Measurements from ENCODE around the gene LTBR.
"Not testable (repeated sequence)": the region's sequence is repeated elsewhere in the genome, so short reads cannot be mapped to it uniquely, and the experiment has no call there.

The LTBR gene

DNA sequence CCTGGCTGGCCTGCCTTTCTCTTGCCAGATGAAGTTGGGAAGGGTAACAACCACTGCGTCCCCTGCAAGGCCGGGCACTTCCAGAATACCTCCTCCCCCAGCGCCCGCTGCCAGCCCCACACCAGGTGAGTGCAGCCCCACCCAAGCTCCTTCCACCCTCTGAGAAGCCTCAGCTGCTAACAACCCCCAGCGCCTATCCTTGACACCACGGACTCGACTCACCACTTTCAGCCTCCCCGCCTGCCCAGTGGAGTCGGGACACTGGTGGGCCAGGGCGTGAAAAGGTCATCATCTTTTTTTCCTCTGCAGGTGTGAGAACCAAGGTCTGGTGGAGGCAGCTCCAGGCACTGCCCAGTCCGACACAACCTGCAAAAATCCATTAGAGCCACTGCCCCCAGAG is 2.1 kb downstream of the LTBR start:
- DNase-seq: no peak

DNA sequence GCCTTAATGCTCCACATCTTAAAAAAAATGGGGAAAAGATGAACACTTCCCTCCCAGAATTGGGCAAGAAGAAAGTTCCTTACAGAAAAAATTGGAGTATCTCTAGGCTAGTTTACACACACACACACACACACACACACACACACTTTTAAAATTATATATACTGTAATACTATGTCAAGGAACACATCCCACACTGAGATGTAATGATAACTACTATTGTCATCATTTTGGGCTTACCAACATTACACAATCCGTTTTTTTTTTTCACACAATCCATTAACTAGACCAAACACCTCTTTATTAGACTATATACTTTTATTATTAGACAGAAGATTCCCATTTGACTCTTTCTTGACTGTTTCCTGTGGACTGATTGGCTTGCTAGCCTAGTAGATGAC is 2.5 kb downstream of the LTBR start:
- no peak for DNase-seq

DNA sequence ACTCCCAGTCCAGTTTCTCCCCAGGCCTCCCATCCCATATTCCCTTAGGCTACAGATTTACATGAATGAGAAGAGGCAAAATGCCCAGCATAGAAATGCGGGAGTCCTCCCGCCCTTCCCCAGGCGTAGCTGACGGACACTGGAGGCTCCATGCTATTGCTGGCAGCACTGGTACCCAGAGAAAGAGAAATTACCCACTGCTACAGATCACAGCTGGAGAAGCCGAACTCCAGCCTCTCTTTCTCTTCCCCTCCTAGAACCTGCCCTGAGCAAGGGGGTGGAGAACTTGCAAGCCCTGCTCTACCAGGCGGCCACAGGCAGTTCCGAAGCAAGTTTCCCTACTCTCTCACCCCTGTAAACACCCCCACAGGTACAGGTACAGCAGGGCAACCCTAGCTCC is 3.6 kb downstream of the LTBR start:
- DNase-seq: no peak

DNA sequence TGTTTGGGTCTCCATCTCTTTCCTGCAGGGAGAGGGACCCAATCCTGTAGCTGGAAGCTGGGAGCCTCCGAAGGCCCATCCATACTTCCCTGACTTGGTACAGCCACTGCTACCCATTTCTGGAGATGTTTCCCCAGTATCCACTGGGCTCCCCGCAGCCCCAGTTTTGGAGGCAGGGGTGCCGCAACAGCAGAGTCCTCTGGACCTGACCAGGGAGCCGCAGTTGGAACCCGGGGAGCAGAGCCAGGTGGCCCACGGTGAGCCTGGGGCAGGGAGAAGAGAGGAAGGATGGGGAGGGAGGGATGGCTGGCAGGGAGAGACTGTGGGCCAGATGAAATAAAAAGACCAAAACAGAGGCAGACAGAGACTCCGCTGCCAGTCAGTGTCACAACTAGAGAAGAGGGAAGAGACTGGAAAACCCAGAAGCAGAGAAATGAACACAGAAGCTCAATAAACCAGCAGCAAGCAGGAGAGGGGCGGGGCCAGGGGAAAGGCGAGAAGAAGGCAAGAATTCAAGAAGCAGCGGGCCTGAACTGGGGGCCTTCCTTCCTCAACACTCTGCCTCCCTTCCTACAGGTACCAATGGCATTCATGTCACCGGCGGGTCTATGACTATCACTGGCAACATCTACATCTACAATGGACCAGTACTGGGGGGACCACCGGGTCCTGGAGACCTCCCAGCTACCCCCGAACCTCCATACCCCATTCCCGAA is 6.3 kb downstream of the LTBR start:
- DNase-seq: no peak

DNA sequence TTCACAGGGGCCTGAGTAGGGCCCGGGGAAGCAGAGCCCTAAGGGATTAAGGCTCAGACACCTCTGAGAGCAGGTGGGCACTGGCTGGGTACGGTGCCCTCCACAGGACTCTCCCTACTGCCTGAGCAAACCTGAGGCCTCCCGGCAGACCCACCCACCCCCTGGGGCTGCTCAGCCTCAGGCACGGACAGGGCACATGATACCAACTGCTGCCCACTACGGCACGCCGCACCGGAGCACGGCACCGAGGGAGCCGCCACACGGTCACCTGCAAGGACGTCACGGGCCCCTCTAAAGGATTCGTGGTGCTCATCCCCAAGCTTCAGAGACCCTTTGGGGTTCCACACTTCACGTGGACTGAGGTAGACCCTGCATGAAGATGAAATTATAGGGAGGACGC is 7.1 kb downstream of the LTBR start:
- DNase-seq: no peak

DNA sequence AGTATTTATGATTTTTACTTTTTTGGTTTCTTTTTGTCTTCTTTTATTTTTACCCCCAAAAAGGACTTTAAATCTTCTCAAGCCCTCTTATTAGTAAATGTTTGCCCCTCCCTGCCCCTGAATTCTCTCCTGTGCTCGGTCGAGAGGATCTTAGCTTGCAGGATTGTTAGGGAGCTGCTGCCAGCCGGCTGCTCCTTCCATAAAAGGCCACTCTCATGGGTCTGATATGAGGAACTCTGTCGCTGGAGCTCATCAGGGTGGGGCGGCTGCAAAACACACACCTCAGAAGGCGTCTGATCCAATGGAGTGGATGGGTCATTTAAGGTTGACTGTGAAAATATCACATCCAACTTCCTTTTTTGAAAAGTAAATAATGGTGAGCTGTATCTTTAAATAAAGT is 8.5 kb downstream of the LTBR start:
- DNase-seq: no peak

DNA sequence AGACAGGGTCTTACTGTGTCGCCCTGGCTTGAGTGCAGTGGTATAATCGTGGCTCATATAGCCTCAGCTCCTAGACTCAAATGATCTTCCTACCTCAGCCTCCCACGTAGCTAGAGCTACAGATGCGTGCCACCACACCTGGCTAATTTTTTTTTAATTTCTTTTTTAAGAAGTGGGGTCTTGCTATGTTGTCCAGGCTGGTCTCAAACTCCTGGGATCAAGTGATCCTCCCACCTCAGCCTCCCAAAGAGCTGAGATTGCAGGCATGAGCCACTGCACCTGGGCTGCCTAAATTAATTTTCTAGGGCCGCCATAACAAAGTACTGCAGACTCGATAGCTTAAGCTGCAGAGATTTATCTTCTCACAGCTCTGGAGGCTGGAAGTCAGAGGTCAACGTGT is 9.1 kb downstream of the LTBR start:
- DNase-seq: no peak

DNA sequence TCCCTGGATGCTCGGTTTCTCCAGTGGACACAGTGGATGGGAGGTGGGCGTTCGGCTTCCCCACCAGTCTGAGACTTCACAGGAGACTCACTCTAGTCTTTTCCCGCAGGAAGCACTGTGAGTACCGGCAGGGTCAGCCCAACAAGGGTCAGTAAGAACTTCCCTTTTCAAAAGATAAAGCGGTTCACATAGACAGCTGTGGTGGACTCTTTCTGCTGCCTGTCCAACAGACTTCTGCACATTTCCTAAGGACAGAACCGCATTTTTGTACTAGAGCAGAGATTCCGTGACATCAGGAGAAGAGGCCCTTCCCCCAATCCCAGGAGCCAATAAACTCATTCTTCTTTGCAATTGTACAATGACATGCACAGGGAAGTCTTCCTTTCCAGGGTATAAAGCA is 10.4 kb downstream of the LTBR start:
- DNase-seq: no peak

DNA sequence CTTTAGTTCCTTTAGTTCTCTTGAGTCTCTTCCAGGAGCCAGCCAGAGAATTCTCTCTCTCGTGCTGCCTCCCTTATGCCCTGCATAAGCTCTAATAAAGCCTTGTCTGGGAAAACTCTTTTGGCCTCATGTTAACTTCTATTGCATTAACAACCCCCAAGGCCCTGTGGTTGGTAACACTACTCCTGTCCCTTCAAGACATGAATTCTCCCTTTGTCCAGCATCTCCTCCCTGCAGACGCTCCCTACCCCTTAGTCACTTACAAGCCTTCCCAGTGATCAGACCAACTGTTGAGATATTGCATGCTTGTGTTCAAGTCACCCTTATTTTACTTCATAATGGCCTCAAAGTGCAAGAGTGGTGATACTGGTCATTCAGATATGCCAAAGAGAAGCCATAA is 12.1 kb downstream of the LTBR start:
- no peak for DNase-seq

DNA sequence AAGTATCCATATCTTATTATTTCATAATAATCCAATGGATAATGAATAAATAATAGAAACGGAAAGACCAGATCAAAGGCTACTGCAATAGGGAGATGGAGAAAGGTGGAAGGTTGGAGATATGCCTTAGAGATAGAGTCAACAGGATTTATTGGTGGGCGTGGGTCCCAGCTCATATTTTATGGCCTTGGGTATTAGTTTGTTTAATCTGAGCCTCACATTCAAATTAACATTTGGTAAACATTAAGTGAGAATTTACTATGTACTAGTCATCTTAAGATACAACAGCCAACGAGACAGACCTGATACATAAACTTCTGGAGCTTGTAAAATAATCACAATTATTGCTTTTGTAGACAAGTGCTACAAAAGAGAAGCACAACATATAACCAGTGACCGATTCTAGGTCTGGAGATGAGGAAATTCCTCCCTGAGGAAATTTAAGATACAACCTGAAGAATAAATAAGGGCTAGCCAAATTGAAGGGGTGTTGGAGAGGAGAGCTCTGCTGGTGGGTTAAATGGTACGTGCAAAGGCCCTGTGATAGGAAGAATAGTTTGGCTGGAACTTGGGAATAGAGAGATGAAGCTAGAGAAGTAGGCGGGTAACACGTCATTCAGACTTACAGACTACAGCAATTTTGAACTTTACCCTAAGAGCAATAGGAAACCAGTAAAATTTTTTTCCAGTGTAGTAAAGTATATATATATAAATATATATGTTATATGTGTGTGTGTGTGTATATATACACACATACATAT is 16.1 kb downstream of the LTBR start:
- no peak for DNase-seq

DNA sequence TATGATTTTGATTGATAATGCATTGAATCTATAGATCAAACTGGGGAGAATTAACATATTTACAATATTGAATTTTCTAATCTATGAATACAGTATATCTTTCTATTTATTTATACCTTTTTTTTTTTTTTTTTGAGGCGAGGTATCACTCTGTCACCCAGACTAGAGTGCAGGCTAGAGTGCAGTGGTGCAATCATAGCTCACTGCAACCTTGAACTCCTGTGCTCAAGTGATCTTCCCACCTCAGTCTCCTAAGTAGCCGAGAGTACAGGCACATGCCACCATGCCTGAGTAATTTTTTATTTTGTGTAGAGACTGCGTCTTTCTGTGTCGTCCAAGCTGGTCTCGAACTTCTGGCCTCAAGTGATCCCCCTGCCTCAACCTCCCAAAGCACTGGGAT is 20.4 kb downstream of the LTBR start:
- no peak for DNase-seq

DNA sequence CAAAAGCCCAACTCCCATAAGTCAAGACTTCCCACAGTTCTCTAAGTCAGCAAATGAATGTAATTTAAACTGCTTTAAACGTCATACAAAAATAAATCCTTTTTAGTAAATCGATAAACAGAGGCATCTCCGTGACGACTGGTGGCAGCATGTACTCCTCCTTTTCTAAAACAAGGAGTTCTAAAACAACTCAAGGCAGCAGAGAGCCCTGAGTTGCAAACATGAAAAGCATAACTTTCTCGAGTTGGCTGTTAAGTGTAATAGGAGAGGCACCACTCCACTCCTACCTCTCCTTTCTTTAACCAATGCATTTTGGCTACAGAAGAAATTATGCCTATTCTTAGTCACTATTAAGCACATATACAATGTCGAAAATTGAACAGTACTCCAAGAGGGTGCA is 22.0 kb downstream of the LTBR start:
- DNase-seq: no peak

DNA sequence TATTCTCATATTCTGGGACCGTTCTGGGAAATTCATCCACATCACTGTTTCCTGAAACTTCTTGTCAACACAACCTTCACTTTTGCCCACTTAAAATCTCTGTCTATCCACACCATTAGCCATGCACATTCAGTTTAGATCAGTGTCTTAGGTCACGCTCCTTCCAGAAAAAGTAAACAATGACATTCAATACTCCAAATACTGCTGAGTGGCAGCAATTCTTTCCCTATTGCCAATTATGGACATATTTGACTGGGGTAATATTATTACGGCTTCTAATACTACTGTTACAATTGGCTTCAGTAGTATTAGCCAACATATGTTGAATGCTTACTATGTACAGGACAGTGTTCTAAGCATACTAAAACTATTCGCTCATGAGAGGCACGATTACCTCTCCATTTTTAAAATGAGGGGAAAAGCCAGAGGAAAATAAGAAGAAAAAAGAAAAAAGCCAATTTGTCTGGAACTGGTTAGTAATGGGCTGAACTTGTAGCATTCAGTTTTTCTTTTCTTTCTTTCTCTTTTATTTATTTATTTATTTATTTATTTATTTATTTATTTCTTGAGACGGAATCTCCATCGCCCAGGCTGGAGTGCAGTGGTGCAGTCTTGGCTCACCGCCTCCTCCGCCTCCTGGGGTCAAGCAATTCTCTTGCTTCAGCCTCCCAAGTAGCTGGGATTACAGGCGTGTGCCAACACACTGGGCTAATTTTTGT is 23.4 kb downstream of the LTBR start:
- DNase-seq: no peak

DNA sequence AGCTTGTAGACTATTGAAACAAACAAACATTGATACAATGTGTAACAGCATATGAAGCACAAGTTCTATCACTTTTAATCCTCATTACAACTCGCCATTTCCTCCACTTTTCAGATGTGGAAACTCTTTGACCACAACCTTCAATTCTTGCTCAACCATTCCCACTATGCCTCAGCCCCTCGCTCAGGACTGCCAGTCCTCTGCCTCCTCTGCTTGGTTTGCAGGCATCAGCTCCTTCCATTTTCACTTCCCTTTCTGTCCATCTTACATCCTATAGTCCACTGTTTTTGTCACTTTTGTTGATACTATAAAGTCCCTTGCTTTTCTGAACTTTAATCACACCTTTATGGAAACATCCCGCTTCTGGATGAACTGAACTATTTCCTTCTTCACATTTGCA is 32.6 kb downstream of the LTBR start:
- DNase-seq: no peak

DNA sequence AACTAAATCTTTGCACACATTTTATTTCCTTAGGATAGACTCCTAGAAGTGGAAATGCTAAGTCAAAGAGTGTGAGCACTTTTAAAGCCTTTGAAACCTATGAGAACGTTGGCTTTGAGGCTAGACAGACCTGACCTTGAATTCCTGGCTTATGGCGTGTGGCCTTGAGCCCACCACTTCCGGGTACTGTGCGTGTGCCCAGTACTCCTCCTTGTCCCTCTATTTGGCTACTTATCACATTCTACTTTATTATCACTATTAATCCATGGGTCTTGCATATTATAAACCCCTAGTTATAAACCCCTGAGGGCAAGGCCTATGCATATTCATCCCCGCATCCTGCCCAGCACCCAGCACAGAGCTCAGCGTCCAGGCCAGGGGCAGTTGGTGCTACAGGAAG is 34.8 kb downstream of the LTBR start:
- no peak for DNase-seq

DNA sequence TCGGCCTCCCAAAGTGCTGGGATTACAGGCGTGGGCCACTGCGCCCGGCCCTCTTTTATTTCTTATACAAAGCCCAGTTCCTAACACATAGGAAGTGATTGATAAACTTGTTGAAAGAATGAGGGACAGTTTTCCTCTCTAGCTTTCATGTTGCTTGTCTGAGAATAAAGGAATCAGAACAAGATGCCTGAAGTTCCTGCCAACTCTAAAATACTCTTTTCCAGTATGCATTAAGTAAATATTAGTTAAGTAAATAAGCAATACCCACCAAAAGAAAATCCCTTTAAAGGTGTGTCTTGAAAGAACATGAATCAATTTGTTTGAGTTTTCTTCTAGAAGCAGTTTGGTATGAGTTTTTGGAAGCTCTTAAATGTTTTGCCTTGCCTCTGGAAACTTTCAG is 36.4 kb downstream of the LTBR start:
- no peak for DNase-seq

DNA sequence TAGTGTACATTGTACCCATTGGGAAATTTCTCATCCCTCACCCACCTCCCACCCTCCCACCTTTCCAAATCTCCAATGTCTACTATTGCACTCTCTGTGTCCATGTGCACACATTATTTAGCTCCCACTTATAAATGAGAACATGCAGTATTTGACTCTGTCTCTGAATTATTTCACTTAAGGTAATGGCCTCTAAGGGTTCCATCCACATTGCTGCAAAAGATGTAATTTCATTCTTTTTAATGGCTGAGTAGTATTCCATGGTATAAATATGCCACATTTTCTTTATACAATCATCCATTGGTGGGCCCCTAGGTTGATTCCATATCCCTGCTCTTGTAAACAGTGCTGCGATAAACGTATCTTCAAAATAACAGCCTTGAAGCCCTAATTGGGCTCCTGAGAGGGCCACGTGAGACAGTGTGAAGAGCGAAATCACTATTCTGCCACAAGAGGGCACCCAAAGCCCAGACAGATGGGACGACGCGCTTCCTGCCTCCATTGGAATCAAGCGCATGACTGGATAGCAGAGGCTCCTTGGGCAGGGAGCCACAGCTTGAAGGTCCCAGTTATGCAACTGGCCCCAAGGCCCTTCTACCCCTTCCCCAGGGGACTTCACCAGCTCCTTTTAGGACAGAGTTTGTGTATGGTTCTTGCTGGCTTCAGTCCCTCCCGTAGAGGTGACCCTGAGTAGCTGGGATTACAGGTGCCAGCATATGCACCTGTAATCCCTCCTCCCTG is 39.5 kb downstream of the LTBR start:
- peak; percentile 64 to 70 for DNase-seq

DNA sequence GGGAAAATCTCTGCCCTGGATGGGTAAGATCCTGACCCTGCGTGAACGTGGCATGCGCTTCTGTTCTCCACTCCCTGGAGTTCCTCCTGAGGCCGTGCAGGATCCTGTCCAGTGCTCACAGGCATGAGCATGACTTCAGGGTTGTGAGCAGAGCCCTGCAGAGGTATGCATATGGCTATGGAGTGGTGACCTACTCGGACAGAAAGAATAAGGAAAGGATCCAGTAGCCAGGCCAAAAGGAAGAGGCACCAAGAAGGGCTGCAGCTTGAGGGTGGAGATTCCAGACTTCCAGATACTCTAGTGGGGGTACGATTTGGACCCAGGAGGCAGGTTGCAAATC is 40.0 kb downstream of the LTBR start:
- DNase-seq: no peak

DNA sequence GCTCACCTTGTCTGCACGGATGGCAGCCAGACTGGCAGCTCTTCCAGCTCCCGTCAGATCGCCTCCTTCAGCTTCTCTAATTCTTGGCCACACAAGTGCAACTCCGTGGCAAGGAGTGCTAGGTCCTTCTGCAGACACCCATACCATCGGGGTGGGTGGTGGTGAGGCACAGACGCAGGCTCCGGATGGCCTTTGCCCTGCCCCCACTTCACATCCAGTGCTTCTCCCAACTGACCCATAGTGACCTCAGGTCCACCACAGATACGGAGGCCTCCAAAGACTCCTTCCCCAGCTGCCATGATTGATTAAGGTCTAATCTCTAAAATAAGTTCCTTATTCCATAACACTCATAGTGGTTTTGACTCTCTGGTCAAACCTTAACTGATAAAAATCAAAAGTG is 40.9 kb downstream of the LTBR start:
- no peak for DNase-seq

DNA sequence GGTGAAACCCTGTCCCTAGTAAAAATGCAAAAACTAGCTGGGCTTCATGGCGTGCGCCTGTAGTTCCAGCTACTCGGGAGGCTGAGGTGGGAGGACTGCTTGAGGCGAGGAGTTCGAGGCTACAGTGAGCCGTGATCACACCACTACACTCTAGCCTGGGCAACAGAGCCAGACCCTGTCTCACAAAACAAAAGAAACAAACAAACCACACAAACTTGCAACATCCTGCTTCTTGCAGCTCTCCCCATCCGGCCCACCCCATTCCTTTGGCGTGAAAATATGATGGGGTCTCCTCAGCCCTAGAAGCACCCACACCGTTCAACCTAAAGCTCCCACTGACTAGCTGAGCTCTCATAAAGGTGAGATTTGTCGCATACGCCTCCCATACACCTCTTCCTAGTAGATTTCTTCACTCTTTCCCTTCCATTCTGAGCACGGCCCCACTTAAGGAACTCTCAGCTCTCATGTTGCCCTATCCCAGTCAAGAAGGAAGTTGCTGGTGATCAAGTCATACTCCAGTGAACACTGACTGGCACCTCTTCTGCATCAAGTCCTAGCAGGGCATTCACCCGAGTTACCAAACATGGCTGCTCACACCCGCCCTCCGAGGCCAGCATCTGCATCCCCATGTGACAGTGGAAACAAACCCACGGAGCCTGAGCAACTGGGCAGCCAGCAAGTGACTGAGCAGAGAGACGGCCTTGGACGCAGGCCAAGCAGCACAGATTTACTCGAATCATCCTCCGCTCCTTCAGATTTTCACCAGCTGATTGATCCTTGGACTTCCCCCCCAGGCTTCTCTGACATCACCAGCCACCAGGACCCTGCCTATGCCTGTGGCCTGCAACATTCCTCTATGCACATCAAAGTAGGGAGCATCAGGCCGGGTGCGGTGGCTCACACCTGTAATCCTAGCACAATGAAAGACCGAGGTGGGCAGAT is 41.9 kb downstream of the LTBR start:
- no peak for DNase-seq

DNA sequence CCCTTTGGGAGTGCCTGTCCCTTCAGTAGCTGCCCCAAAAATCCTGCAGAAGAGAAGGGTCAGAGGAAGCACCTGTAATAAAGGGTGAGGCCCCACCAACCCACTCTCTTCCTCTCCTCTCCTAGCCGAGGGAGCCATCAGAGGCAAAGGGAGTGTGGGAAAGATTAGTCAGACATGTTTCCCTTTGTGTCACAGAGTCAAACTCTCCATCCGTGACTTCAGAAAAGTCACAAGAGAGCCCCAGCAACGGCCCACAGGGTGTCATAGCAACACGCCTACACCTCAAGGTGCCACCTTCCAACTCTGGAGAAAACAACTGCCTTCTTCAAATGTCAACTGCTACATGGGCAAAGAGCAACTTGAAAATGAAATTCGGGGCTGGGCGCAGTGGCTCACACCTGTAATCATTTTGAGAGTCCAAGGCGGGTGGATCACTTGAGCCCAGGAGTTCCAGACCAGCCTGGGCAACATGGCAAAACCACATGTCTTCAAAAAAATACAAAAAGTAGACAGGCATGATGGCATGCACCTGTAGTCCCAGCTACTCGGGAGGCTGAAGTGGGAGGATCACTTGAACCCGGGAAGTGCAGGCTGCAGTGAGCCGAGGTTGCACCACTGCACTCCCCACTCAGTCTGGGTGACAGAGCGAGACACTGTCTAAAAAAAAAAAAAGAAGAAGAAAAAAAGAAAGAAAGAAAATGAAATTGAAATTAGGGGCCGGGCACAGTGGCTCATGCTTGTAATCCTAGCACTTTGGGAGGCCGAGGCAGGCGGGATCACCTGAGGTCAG is 43.1 kb downstream of the LTBR start:
- peak; percentile 91 to 94 for DNase-seq

DNA sequence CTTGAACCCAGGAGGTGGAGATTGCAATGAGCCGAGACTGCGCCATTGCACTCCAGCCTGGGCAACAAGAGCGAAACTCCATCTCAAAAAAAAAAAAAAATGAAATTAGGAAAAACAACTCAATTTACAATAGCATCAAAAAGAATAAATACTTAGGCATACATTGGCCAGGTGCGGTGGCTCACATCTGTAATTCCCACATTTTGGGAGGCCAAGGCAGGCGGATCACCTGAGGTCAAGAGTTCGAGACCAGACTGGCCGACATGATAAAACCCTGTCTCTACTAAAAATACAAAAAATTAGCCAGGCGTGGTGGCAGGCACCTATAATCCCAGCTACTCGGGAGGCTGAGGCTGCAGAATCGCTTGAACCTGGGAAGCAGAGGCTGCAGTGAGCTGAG is 43.8 kb downstream of the LTBR start:
- DNase-seq: not testable (repeated sequence)
